ENCODE data around the gene TCOF1. TPM values are rescaled to one million over a fixed set of nuclear protein-coding genes. Genes with fewer than 3 reads are reported as not detected.

Gene TCOF1
- total RNA-seq, 2 donors from 2014 or later = 17.5 to 18.1 TPM

DNA sequence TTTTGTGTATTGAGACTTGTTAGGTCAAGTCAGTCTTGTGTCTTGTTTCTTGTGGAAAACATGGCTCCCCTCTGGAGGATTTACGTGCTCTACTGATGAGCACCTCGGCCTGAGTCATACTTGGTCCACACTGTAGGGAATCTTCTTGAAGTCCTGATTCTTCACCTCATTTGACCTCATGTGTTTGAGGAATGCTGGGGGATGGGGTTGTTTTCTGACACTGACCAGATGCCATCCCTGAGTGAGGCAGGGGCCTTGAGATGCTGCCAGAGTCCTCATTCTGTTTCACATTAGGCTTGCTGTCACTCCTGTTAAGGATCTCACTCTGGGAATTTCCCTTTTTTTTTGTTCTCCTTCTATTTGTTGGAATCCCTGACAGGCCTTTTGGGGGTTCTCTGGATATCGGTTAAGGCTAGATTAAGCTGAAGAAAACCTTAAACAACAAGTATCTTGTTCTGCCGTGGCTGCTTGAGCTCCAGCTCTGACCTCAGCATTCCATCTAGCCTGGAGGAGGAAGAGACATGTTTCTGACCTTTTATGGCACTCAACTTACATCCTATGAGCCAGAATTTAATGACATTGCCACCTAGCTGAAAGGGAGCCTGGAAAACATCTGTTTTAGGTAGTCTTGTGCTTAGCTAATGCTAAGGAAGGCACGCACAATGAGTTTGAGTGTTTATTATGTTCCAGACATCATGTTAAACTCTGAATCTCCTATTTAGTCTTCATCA lies 20.6 kb downstream of the TCOF1 start:
- no peak for DNase-seq (ENCODE audit: low spot score)
- no peaks in the 10 kb centered on the region for H3K4me1 ChIP-seq
- H3K36me3 ChIP-seq = peaks cover 94% of the 10 kb centered on the region
- H3K4me3 ChIP-seq = no peak overlapping the region
- no peaks in the 10 kb centered on the region for H3K27me3 ChIP-seq
- no peaks in the 10 kb centered on the region for H3K9me3 ChIP-seq
- H3K27ac ChIP-seq = no peak overlapping the region
- TF ChIP-seq, protein P1, sequence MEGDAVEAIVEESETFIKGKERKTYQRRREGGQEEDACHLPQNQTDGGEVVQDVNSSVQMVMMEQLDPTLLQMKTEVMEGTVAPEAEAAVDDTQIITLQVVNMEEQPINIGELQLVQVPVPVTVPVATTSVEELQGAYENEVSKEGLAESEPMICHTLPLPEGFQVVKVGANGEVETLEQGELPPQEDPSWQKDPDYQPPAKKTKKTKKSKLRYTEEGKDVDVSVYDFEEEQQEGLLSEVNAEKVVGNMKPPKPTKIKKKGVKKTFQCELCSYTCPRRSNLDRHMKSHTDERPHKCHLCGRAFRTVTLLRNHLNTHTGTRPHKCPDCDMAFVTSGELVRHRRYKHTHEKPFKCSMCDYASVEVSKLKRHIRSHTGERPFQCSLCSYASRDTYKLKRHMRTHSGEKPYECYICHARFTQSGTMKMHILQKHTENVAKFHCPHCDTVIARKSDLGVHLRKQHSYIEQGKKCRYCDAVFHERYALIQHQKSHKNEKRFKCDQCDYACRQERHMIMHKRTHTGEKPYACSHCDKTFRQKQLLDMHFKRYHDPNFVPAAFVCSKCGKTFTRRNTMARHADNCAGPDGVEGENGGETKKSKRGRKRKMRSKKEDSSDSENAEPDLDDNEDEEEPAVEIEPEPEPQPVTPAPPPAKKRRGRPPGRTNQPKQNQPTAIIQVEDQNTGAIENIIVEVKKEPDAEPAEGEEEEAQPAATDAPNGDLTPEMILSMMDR (IDR thresholded peaks at IDR 0.05) = no peak

DNA sequence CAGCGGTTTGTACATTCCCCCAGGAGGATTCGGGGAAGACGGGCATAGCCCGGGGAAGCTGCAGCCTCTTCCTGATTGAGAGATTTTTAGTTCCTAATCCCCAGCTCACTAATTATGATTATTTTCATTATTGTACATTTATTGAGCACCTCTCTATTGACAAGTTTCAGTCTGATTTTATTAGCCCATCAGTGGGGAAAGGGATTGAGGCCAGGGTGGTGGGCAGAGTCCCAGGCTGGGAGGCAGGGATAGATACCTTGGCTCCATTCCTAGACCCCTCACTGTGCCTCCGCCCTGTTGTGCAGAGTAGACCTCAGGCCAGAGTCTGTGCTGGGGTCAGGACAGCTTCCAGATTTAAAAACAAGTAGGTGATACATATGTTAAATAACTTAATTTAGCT lies 27.2 kb downstream of the TCOF1 start:
- H3K4me3 ChIP-seq = no peak overlapping the region
- H3K9me3 ChIP-seq = no peaks in the 10 kb centered on the region
- H3K36me3 ChIP-seq = peaks cover 93% of the 10 kb centered on the region
- DNase-seq (ENCODE audit: low spot score) = no peak
- no peak overlapping the region for H3K27ac ChIP-seq
- TF ChIP-seq, protein P1 (IDR thresholded peaks at IDR 0.05) = no peak
- no peaks in the 10 kb centered on the region for H3K4me1 ChIP-seq
- no peaks in the 10 kb centered on the region for H3K27me3 ChIP-seq

DNA sequence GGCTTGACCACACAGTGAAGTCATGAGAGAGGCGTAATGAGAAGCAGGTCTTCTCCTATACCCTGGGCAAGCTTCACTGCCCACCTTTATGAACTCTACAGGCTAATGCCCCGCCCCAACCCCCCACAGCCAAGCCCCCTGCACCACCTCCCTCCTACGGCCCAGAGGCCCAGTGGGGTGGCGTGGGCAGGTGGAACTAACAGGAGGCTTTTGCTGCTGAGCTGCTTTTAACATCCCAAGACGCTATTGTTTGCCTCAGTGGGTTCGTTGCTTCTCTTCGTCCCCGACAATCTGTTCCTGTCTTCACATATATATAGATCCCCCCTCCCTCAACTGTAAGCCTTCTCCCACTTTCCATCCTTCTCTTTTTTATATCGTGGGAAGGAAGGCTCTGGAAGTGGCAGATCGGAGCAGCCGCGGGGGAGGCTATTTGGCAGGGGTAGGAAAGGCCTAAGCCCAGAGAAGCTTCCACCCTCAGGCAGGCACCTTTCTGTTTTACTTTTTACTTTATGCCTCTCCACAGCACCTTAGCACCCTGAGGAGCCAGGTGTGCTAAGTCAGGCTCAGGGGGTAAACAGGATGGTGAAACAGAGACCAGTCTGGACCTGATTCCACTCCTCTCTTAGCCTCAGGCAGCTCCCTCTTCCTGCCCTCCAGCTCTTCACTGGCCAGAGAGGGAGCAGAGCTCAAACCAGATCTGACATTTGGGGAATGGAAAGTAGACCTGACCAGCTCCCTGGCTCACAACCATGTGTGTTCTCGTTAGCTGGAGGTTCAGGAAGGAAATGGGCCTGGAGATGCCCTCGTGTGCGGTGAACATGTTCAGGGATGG lies 28.7 kb downstream of the TCOF1 start:
- H3K4me3 ChIP-seq = no peak overlapping the region

DNA sequence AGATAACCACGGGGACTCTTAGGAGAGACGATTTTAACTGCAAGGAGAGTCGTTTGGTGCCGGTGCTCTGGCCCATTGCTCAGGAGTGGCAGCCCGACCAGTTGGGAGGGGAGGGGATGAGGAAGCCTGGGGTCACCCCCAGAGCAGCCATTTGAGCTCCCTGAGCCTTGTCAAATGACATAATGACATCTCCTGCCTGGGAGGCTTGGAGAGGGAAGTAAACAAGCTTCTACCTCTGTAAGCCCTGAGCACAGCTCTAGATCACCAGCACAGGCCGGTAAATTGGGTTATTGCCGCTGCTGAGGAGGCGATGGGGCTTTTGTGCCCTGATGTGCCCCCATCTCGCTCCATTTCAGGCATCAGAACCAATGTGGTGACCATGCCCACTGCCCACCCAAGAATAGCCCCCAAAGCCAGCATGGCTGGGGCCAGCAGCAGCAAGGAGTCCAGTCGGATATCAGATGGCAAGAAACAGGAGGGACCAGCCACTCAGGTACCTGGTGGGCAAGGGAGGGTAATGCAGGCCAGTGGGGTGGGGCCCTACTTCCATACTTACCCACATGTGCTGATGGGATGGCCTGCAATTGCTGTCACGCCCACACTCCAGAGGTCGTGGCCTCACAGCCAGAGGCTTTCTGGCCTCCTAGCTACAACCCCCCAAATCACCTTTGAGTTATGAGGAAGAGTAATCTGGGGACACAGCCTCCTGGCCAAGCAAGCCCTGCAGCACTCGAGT lies 32.2 kb downstream of the TCOF1 start:
- no peaks in the 10 kb centered on the region for H3K9me3 ChIP-seq
- no peaks in the 10 kb centered on the region for H3K27me3 ChIP-seq
- TF ChIP-seq, protein P1 (IDR thresholded peaks at IDR 0.05) = no peak
- H3K4me3 ChIP-seq = no peak overlapping the region
- H3K36me3 ChIP-seq = peaks cover 90% of the 10 kb centered on the region
- DNase-seq (ENCODE audit: low spot score) = no peak
- no peaks in the 10 kb centered on the region for H3K4me1 ChIP-seq
- no peak overlapping the region for H3K27ac ChIP-seq

More for the DNA sequence above, 28.7 kb downstream of the TCOF1 start:
- Histone ChIP-seq H3K36me3 (peaks cover 91% of the 10 kb centered on the region), H3K4me1 (no peaks in the 10 kb centered on the region), H3K27me3 (no peaks in the 10 kb centered on the region), H3K27ac (no peak overlapping the region), H3K9me3 (no peaks in the 10 kb centered on the region)
- DNase-seq (ENCODE audit: low spot score) = no peak
- TF ChIP-seq, protein P1 (IDR thresholded peaks at IDR 0.05) = no peak

DNA sequence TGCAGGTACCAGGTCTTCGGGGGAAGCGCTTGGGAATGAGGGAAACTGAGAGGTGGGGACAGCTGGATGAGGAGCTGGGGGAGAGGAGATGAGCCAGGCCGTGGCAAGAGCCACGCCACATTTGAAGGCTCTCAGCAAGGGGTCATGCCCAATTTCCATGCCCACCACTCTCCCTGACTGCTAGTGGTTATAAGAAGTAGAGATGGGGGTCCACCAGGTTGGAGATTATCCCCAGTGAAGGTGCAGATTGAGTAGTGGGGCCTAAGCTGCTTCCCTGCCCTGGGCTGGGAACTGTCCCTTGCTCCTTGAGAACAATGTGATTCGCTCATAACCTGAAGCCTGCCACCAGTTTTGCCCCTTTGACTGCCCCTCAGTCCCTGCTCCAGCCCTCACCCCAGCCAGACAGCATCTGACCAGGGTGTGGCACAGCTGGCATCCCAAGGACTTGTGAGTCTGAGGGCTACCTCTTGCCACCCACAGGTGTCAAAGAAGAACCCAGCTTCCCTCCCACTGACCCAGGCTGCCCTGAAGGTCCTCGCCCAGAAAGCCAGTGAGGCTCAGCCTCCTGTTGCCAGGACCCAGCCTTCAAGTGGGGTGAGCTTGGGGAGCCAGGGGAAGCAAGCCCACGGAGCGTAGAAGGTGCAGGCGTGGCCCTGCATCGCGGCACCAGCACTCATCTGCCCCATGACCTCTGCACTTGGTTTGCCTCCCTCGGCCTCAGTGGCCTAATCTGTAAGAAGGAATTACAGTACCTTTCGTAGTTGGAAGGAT lies 33.8 kb downstream of the TCOF1 start:
- TF ChIP-seq, protein P1 (IDR thresholded peaks at IDR 0.05) = no peak
- no peak for DNase-seq (ENCODE audit: low spot score)
- peaks cover 93% of the 10 kb centered on the region for H3K36me3 ChIP-seq
- H3K4me3 ChIP-seq = no peak overlapping the region
- no peaks in the 10 kb centered on the region for H3K9me3 ChIP-seq
- no peaks in the 10 kb centered on the region for H3K27me3 ChIP-seq
- H3K27ac ChIP-seq = no peak overlapping the region
- H3K4me1 ChIP-seq = no peaks in the 10 kb centered on the region

Data from right atrium auricular region (tissue), 2 donors.